ENCODE data around the gene ENTPD8. TPM values are rescaled to one million over a fixed set of nuclear protein-coding genes. Genes with fewer than 3 reads are reported as not detected.

ENTPD8 gene
- total and polyA plus RNA-seq, 3 experiments from 2014 or later: not detected

GRCh38 chr9:137393176-137394150 lies 47.7 kb downstream of the ENTPD8 start:
- Mint-ChIP-seq H3K27me3 (no peaks in the 10 kb centered on the region), H3K4me1 (peaks cover 7 to 10% (median 10%) of the 10 kb centered on the region in 3 donors), H3K27ac (no peak overlapping the region), H3K4me3 (no peak overlapping the region), H3K36me3 (peaks cover 0 to 21% (median 3%) of the 10 kb centered on the region in 3 donors), H3K9me3 (no peaks in the 10 kb centered on the region)
- Histone ChIP-seq H3K9me3 (ENCODE audit: low read length) (no peaks in the 10 kb centered on the region), H3K27me3 (ENCODE audit: insufficient read depth, low read length, poor library complexity, severe bottlenecking) (no peaks in the 10 kb centered on the region), H3K27ac (ENCODE audit: low read depth, low read length) (no peak overlapping the region), H3K36me3 (ENCODE audit: insufficient read depth, low read length) (no peaks in the 10 kb centered on the region), H3K4me1 (ENCODE audit: insufficient read depth, low read length) (no peaks in the 10 kb centered on the region), H3K4me3 (ENCODE audit: low read length) (no peak overlapping the region)
- ChIA-PET POLR2A (no interaction called here), CTCF (no interaction called here)
- DNase-seq: no peak

GRCh38 chr9:137392232-137393007 lies 48.7 kb downstream of the ENTPD8 start:
- no peak for DNase-seq
- H3K9me3 Mint-ChIP-seq: no peaks in the 10 kb centered on the region
- H3K4me3 Mint-ChIP-seq: no peak overlapping the region
- H3K36me3 ChIP-seq (ENCODE audit: insufficient read depth, low read length): no peaks in the 10 kb centered on the region
- peaks cover 7% of the 10 kb centered on the region for H3K4me1 ChIP-seq (ENCODE audit: insufficient read depth, low read length)
- H3K4me3 ChIP-seq (ENCODE audit: low read length): no peak overlapping the region
- H3K36me3 Mint-ChIP-seq: peaks cover 0 to 21% (median 3%) of the 10 kb centered on the region in 3 donors
- no peak overlapping the region for H3K27ac Mint-ChIP-seq
- H3K27me3 Mint-ChIP-seq: no peaks in the 10 kb centered on the region
- H3K27ac ChIP-seq (ENCODE audit: low read depth, low read length): no peak overlapping the region
- no peaks in the 10 kb centered on the region for H3K27me3 ChIP-seq (ENCODE audit: insufficient read depth, low read length, poor library complexity, severe bottlenecking)
- ChIA-PET POLR2A (no interaction called here), CTCF (no interaction called here)
- H3K9me3 ChIP-seq (ENCODE audit: low read length): no peaks in the 10 kb centered on the region
- peaks cover 3 to 7% (median 6%) of the 10 kb centered on the region in 3 donors for H3K4me1 Mint-ChIP-seq

- no peaks in the 10 kb centered on the region for H3K27me3 Mint-ChIP-seq
- CTCF ChIA-PET: no interaction called here
- H3K36me3 Mint-ChIP-seq: peaks cover 0 to 16% (median 3%) of the 10 kb centered on the region in 3 donors
- Histone ChIP-seq H3K27me3 (ENCODE audit: insufficient read depth, low read length, poor library complexity, severe bottlenecking) (no peaks in the 10 kb centered on the region), H3K27ac (ENCODE audit: low read depth, low read length) (no peak overlapping the region), H3K4me3 (ENCODE audit: low read length) (no peak overlapping the region), H3K36me3 (ENCODE audit: insufficient read depth, low read length) (no peaks in the 10 kb centered on the region), H3K4me1 (ENCODE audit: insufficient read depth, low read length) (peaks cover 12% of the 10 kb centered on the region), H3K9me3 (ENCODE audit: low read length) (no peaks in the 10 kb centered on the region)
- no peak overlapping the region for H3K4me3 Mint-ChIP-seq
- no peak overlapping the region for H3K27ac Mint-ChIP-seq
- DNase-seq: no peak
- POLR2A ChIA-PET: no interaction called here
- H3K4me1 Mint-ChIP-seq: peaks cover 0 to 11% (median 3%) of the 10 kb centered on the region in 3 donors
- H3K9me3 Mint-ChIP-seq: no peaks in the 10 kb centered on the region
Measured at GRCh38 chr9:137391411-137391754, 49.8 kb downstream of the ENTPD8 start.

- H3K27ac Mint-ChIP-seq: peak overlapping the region in 3 of 8 donors; percentile 19 to 54 (median 36)
- H3K27me3 ChIP-seq (ENCODE audit: insufficient read depth, low read length, poor library complexity, severe bottlenecking): no peaks in the 10 kb centered on the region
- DNase-seq: no peak
- H3K36me3 Mint-ChIP-seq: peaks cover 0 to 16% (median 3%) of the 10 kb centered on the region in 3 donors
- H3K4me3 ChIP-seq (ENCODE audit: low read length): no peak overlapping the region
- H3K4me3 Mint-ChIP-seq: no peak overlapping the region
- no peaks in the 10 kb centered on the region for H3K9me3 Mint-ChIP-seq
- ChIA-PET POLR2A (no interaction called here), CTCF (no interaction called here)
- no peaks in the 10 kb centered on the region for H3K9me3 ChIP-seq (ENCODE audit: low read length)
- H3K36me3 ChIP-seq (ENCODE audit: insufficient read depth, low read length): no peaks in the 10 kb centered on the region
- no peak overlapping the region for H3K27ac ChIP-seq (ENCODE audit: low read depth, low read length)
- no peaks in the 10 kb centered on the region for H3K27me3 Mint-ChIP-seq
- peaks cover 0 to 14% (median 3%) of the 10 kb centered on the region in 3 donors for H3K4me1 Mint-ChIP-seq
- H3K4me1 ChIP-seq (ENCODE audit: insufficient read depth, low read length): peaks cover 12% of the 10 kb centered on the region
Measured at GRCh38 chr9:137390553-137391410, 50.4 kb downstream of the ENTPD8 start.

GRCh38 chr9:137389428-137389746 lies 51.8 kb downstream of the ENTPD8 start:
- no peaks in the 10 kb centered on the region for H3K9me3 ChIP-seq (ENCODE audit: low read length)
- H3K36me3 ChIP-seq (ENCODE audit: insufficient read depth, low read length): no peaks in the 10 kb centered on the region
- no peak for DNase-seq
- POLR2A ChIA-PET: no interaction called here
- H3K4me3 ChIP-seq (ENCODE audit: low read length): no peak overlapping the region
- peaks cover 12% of the 10 kb centered on the region for H3K4me1 ChIP-seq (ENCODE audit: insufficient read depth, low read length)
- Mint-ChIP-seq H3K4me3 (no peak overlapping the region), H3K27me3 (no peaks in the 10 kb centered on the region), H3K27ac (peak overlapping the region in 1 of 8 donors; percentile 68), H3K4me1 (peaks cover 0 to 17% (median 3%) of the 10 kb centered on the region in 3 donors), H3K9me3 (no peaks in the 10 kb centered on the region), H3K36me3 (peaks cover 0 to 17% (median 3%) of the 10 kb centered on the region in 3 donors)
- H3K27ac ChIP-seq (ENCODE audit: low read depth, low read length): no peak overlapping the region
- H3K27me3 ChIP-seq (ENCODE audit: insufficient read depth, low read length, poor library complexity, severe bottlenecking): no peaks in the 10 kb centered on the region
- CTCF ChIA-PET: no interaction called here

GRCh38 chr9:137388589-137389427 lies 52.3 kb downstream of the ENTPD8 start:
- no peak overlapping the region for H3K27ac ChIP-seq (ENCODE audit: low read depth, low read length)
- peaks cover 12% of the 10 kb centered on the region for H3K4me1 ChIP-seq (ENCODE audit: insufficient read depth, low read length)
- H3K36me3 Mint-ChIP-seq: peaks cover 0 to 17% (median 3%) of the 10 kb centered on the region in 3 donors
- DNase-seq: no peak
- no peak overlapping the region for H3K27ac Mint-ChIP-seq
- no peaks in the 10 kb centered on the region for H3K9me3 ChIP-seq (ENCODE audit: low read length)
- H3K27me3 ChIP-seq (ENCODE audit: insufficient read depth, low read length, poor library complexity, severe bottlenecking): no peaks in the 10 kb centered on the region
- H3K4me3 Mint-ChIP-seq: no peak overlapping the region
- H3K4me1 Mint-ChIP-seq: peaks cover 0 to 18% (median 3%) of the 10 kb centered on the region in 3 donors
- H3K27me3 Mint-ChIP-seq: no peaks in the 10 kb centered on the region
- no peaks in the 10 kb centered on the region for H3K36me3 ChIP-seq (ENCODE audit: insufficient read depth, low read length)
- POLR2A ChIA-PET: no interaction called here
- no peaks in the 10 kb centered on the region for H3K9me3 Mint-ChIP-seq
- CTCF ChIA-PET: no interaction called here
- no peak overlapping the region for H3K4me3 ChIP-seq (ENCODE audit: low read length)

GRCh38 chr9:137387891-137388560 lies 53.1 kb downstream of the ENTPD8 start:
- no peaks in the 10 kb centered on the region for H3K27me3 Mint-ChIP-seq
- H3K36me3 ChIP-seq (ENCODE audit: insufficient read depth, low read length): no peaks in the 10 kb centered on the region
- no peak overlapping the region for H3K27ac ChIP-seq (ENCODE audit: low read depth, low read length)
- H3K4me3 Mint-ChIP-seq: no peak overlapping the region
- no peaks in the 10 kb centered on the region for H3K9me3 ChIP-seq (ENCODE audit: low read length)
- peak overlapping the region in 1 of 8 donors; percentile 63 for H3K27ac Mint-ChIP-seq
- no peaks in the 10 kb centered on the region for H3K9me3 Mint-ChIP-seq
- POLR2A ChIA-PET: no interaction called here
- H3K4me3 ChIP-seq (ENCODE audit: low read length): no peak overlapping the region
- peaks cover 0 to 17% (median 3%) of the 10 kb centered on the region in 3 donors for H3K36me3 Mint-ChIP-seq
- CTCF ChIA-PET: no interaction called here
- H3K27me3 ChIP-seq (ENCODE audit: insufficient read depth, low read length, poor library complexity, severe bottlenecking): no peaks in the 10 kb centered on the region
- DNase-seq: no peak
- H3K4me1 ChIP-seq (ENCODE audit: insufficient read depth, low read length): peaks cover 12% of the 10 kb centered on the region
- H3K4me1 Mint-ChIP-seq: peaks cover 0 to 18% (median 3%) of the 10 kb centered on the region in 3 donors
